ENCODE data around the gene TMEM62. TPM values are rescaled to one million over a fixed set of nuclear protein-coding genes. Genes with fewer than 3 reads are reported as not detected.
A peak's percentile ranks its signal among the peaks of the same experiment; 100 is the strongest.
"Not testable (repeated sequence)": the region's sequence is repeated elsewhere in the genome, so short reads cannot be mapped to it uniquely, and the experiment has no call there.

Gene TMEM62
- total RNA-seq, 1 experiment from 2014 or later = 27.1 TPM

DNA sequence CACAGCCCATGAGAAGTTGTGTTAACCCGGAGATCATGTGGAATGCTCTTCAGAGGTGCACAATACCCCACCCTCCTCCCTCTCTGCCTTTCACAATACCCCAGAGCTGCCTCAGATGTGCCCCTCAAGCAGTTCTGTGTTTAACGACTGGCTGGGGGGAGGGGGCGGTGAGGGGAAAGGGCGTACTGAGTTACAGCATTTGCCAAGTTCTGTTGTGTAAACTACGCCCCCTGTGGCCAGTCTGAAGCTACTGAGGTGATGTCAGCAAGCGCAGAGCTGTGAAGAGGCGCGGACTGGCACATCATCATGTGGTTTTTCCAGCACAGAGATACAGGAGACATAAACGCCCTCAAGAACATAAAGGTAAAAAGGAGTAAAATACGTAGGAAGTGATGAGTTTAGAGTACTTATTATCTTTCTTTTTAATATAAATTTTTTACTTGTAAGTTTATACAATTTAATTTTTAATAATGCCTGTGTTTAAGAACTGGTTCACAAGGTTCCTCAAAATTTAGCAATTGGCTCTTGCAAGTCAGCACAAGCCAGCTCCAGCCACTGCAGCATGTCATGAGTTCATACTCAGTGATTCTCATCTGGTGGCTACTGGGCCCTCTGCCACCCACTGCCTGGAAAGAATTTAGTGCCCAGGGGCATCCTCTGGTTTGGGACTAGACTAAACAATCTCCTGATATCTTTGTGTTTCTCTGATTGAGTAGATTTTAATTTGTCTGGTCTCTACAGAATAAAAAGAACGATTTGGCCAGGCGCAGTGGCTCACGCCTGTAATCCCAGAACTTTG, 85.7 kb downstream of the TMEM62 start:
- in situ Hi-C loops (cut with HindIII; ENCODE audit: low pct_unique_long_range_greater_than_20kb, low sequenced_read_pairs) = no loop called here
- no peak for DNase-seq (ENCODE audit: low read depth)

DNA sequence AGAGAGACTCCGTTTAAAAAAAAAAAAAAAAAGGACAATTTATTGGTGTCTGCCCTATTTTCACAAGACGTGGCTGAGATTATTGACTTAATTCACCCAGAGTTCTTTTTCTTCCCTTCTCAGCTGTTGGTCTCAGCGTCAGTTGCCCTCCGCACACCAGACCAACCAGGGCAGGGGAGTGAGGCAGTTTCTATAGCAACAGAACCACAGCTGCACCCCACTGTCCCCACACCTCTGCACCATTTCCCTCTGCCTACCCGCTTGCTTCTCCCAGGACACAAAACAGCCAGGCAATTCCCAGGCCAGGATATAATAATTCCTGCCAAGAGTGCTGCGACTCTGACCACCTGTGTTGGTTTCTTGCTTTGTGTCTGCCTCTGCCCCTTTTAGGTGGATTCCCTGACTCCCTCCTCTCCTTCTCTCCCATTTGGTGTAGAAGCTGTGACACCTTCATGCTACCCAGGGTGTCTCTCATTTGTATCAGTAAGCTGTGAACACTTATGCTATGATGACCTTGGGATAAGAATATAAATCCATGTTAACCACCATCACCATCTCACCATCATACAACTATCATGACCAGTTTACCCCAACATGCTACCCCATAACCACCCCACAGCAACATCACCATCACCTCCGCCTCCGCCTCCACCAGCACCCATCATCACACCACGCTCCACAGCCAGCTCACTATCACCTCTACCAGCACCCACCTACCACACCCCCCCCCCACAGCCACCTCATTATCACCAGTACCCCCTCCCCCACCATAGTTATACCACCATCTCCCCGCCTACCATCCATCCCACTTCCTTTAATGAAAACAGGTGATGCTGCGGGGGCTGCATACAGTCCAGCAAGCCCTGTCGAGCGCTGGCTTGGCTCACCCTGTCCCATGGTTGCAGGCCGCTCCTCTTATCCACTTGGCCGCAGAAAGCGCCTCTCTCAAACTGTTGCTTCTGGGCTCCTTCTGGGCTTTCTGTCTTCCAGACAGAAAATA, 86.8 kb downstream of the TMEM62 start:
- in situ Hi-C loops (cut with HindIII; ENCODE audit: low pct_unique_long_range_greater_than_20kb, low sequenced_read_pairs) = no loop called here
- no peak for DNase-seq (ENCODE audit: low read depth)

DNA sequence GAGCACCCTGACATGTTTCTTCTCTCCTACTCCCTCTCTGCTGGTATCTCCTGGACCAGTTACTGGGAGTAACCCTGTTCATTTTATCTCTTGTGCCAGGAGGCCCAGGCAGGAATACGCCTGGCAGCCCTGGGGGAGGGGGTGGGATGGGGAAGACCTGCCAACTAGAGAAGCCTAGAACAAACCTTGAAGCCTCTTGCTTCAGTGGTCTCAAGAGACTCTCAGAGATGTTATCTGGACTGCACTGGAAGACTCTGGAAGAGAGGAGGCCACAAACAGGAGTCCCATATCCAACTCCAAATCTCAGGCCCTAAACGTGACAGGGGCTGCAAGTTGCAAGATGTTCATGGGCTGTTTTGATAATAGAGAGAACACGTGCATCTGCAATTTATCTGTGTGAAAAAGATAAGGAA, 87.6 kb downstream of the TMEM62 start, which contains the start of gene EPB42:
TSS of gene EPB42 (minus strand) at position 28 of the 413 bp plus-strand sequence. CDS start 193 bp downstream, outside the sequence.
- no peak for DNase-seq (ENCODE audit: low read depth)
- in situ Hi-C loops (cut with HindIII; ENCODE audit: low pct_unique_long_range_greater_than_20kb, low sequenced_read_pairs) = no loop called here

DNA sequence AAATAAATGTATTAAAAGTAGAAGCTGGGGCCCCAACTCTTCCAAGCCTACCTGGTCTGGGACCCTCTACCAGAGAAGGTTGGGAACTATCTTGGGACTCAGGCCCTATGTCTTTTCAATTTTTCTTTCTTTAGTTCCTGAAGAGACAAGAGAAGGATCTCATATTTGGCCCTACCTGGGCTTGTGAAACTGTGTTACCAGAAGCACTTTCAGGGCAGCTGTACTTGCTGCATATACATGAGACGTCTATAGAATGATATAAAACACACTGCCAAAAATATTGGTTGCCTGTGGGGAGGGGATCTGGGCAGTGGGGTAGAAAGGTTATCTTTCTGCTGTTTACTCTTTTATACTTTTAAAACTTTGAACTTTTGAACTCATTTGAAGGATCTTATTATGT, 88.0 kb downstream of the TMEM62 start:
- in situ Hi-C loops (cut with HindIII; ENCODE audit: low pct_unique_long_range_greater_than_20kb, low sequenced_read_pairs) = no loop called here

DNA sequence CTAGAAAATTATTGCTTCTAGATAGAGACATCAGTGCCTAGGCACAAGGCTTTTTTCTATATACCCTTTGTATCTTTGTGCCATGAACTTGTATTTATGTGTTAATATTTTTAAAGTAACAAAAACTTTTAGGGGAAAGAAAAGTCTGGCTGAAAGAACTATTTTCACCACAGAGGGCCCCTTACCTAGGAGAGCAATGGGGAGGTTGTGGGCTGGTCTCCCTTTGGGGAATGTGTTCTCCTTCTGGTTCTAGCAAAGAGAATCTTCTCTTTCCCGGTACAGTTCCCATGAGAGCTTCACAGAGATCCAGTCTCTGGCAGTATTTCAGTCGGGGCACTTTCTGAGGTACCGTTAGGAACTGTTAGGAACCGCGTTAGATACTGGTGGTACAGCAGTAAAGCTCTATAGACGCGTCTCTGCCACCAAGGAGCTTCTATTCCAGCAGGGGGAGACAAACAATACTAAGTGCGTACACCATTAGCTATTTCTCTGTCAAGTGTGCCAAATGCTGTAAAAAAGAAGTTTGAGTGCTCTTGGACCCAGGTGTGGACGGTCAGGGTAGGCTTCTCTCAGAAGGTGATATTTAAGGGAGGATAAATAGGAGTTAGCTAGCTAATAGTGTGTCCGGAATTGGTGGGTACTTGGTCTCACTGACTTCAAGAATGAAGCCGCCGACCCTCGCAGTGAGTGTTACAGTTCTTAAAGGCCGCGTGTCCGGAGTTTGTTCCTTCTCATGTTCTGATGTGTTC, 92.0 kb downstream of the TMEM62 start:
- peak; percentile 29 for DNase-seq (ENCODE audit: low read depth)
- in situ Hi-C loops (cut with HindIII; ENCODE audit: low pct_unique_long_range_greater_than_20kb, low sequenced_read_pairs) = no loop called here

More for the DNA sequence above, 88.0 kb downstream of the TMEM62 start:
- no peak for DNase-seq (ENCODE audit: low read depth)

DNA sequence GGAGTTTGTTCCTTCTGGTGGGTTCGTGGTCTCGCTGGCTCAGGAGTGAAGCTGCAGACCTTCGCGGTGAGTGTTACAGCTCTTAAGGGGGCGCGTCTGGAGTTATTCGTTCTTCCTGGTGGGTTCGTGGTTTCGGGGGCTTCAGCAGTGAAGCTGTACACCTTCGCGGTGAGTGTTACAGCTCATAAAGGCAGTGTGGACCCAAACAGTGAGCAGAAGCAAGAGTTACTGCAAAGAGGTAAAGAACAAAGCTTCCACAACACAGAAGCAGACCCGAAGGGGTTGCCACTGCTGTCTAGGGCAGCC, 92.5 kb downstream of the TMEM62 start:
- DNase-seq (ENCODE audit: low read depth); in situ Hi-C loops (cut with HindIII; ENCODE audit: low pct_unique_long_range_greater_than_20kb, low sequenced_read_pairs): not testable (repeated sequence)

DNA sequence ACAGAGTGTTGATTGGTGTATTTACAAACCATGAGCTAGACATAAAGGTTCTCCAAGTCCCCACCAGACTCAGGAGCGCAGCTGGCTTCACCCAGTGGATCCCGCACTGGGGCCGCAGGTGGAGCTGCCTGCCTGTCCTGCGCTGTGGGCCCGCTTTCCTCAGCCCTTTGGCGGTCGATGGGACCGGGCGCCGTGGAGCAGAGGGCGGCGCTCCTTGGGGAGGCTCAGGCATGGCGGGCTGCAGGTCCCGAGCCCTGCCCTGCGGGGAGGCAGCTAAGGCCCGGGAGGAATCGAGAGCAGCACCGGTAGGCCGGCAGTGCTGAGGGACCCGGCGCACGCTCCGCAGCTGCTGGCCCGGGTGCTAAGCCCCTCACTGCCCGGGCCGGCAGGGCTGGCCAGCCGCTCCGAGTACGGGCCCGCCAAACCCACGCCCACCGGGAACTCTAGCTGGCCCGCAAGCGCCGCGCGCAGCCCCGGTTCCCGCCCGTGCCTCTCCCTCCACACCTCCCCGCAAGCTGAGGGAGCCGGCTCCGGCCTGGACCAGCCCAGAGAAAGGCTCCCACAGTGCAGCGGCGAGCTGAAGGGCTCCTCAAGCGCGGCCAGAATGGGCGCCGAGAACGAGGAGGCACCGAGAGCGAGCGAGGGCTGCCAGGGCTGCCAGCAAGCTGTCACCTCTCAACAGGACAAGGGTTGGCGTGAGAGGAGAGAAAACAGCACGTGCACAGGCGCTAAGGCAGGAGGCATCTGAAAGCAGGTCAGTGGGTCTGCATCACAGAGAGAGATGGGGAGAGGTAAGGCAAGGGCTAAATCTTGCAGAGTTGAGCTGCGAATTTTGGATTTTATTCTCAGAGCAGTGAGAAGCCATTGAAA, 93.3 kb downstream of the TMEM62 start:
- no peak for DNase-seq (ENCODE audit: low read depth)
- in situ Hi-C loops (cut with HindIII; ENCODE audit: low pct_unique_long_range_greater_than_20kb, low sequenced_read_pairs) = no loop called here

DNA sequence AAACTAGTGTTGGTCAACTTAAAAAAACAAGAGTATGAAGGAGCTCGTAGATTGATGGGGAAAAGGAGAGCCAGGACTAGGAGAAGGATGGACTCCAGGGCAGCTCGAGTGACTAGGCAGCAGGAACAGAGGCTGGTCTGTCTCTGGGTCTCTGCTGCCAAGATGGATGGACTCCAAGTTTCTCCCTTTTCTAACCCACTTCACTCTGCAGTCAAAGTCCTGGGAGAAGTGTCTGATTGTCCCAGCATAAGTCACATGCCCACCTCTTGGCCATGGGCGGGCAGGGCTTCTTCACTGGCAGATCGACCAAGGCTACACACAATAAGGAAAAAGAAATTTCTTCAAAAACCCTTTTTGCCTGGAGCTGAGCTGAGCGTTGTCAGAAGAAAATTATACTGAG, 96.6 kb downstream of the TMEM62 start:
- in situ Hi-C loops (cut with HindIII; ENCODE audit: low pct_unique_long_range_greater_than_20kb, low sequenced_read_pairs) = no loop called here

DNA sequence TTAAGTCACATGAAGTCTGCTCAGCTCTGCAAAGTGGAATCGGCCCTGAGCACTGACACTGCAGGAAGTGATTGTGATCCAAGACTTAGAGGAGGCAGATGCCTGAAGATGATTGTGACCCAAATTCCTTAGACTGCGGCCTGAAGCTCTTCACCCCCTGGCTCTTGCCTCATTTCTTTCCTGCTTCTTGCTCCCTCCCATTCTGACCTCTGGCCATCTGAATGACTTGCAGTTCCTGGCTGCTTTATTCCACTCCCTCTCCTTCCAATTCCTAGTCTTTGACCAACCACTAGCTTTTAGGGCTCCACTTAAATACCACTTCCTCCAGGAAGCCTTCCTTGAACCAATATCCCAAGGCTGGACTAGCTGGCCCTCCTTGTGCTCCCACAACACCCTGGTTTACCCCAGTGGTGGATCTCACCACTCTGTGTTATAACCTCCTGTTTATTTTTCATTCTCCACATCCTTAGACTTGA, 97.3 kb downstream of the TMEM62 start:
- in situ Hi-C loops (cut with HindIII; ENCODE audit: low pct_unique_long_range_greater_than_20kb, low sequenced_read_pairs) = no loop called here
- DNase-seq (ENCODE audit: low read depth) = no peak

More for the DNA sequence above, 96.6 kb downstream of the TMEM62 start:
- no peak for DNase-seq (ENCODE audit: low read depth)

DNA sequence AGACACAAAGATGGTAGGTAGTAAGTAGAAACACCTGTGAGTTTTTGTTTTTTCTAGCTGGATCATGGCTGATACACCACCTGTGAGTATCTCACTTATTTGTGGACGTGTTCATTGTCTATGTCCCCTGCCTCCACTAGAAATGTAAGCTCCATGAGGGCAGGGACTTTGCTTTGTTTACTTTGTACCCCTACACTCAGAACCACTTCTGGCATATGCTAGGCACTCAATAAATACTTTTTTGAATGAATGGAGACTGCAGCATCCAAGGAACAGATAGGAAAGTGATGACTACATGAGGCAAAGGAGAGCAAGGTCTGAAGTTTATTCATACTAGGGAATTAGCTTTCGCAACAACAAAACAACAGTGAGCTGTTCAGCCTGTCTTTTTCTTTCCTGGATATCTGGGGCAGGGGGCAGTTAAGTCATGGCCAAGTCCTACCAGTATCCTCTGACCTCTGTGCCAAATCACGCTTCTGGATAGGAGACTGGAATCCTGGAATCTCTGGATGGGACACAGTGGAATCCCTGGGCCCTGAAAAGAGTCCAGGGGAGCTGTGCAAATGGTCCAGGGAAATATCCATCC, 99.0 kb downstream of the TMEM62 start:
- no peak for DNase-seq (ENCODE audit: low read depth)
- in situ Hi-C loops (cut with HindIII; ENCODE audit: low pct_unique_long_range_greater_than_20kb, low sequenced_read_pairs) = no loop called here

Other genes with a start within 250 kb of the TMEM62 start
- gene TTBK2, start 212.8 kb upstream of the TMEM62 start, total RNA-seq (2014; rRNA removed; shearing (Covaris generic); ENCODE audit: low replicate concordance) = 7.4 and 10.6 TPM in 2 replicates
- gene UBR1, start 27.5 kb upstream of the TMEM62 start, total RNA-seq (2014; rRNA removed; shearing (Covaris generic); ENCODE audit: low replicate concordance) = 15.1 and 37.6 TPM in 2 replicates
- gene CCNDBP1, start 51.8 kb downstream of the TMEM62 start, total RNA-seq (2014; rRNA removed; shearing (Covaris generic); ENCODE audit: low replicate concordance) = 64.0 and 96.2 TPM in 2 replicates
- gene EPB42, start 87.4 kb downstream of the TMEM62 start, total RNA-seq (2014; rRNA removed; shearing (Covaris generic); ENCODE audit: low replicate concordance) = not detected in 2 replicates
- not detected in 2 replicates for gene TGM5, start 133.3 kb downstream of the TMEM62 start, total RNA-seq (2014; rRNA removed; shearing (Covaris generic); ENCODE audit: low replicate concordance)
- gene TGM7, start 168.7 kb downstream of the TMEM62 start, total RNA-seq (2014; rRNA removed; shearing (Covaris generic); ENCODE audit: low replicate concordance) = not detected in 2 replicates
- gene LCMT2, start 197.0 kb downstream of the TMEM62 start, total RNA-seq (2014; rRNA removed; shearing (Covaris generic); ENCODE audit: low replicate concordance) = 6.0 and 8.3 TPM in 2 replicates
- 8.4 and 15.9 TPM in 2 replicates for gene ZSCAN29, start 237.5 kb downstream of the TMEM62 start, total RNA-seq (2014; rRNA removed; shearing (Covaris generic); ENCODE audit: low replicate concordance)
- gene TUBGCP4, start 237.5 kb downstream of the TMEM62 start, total RNA-seq (2014; rRNA removed; shearing (Covaris generic); ENCODE audit: low replicate concordance) = 9.1 and 17.3 TPM in 2 replicates

Data from Caki2 (cell line).